Epidermal melanocyte (primary cell): Measurements from ENCODE around the gene TAF11.
"Not testable (repeated sequence)": the region's sequence is repeated elsewhere in the genome, so short reads cannot be mapped to it uniquely, and the experiment has no call there.

ENCODE experiments used
- DNase-seq: peaks from one replicate; pipeline ENCODE4 v3.0.0; 2011; ENCODE audit warnings: low spot score; ENCODE audit not compliant: insufficient read length

TAF11 gene

DNA sequence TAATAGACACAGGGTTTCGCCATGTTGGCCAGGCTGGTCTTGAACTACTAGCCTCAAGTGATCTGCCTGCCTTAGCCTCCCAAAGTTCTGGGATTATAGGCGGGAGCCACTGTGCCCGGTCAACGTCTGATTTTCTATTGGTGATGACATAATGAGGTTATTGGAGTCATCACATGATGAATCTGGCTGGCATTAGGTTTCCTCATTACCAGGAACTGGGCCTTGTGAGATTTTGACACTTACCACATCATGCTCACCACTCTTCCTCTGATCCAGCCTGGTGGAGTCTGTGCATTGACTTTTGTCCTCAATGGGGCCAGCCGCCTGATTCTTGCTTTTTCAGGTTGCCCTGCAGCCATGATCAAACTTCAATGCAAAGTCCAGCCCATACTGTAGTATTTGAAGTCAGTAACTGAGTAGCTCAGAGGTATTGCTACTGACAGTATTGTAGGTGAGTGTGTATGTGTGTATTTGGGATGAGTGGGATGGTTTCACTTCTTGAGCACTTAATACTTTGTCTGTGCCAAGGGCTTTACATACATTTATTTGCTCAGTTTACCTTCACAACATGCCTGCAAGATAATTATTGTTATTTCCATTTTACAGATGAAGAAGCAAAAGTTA lies 17.3 kb upstream of the TAF11 start:
- DNase-seq, result no peak

DNA sequence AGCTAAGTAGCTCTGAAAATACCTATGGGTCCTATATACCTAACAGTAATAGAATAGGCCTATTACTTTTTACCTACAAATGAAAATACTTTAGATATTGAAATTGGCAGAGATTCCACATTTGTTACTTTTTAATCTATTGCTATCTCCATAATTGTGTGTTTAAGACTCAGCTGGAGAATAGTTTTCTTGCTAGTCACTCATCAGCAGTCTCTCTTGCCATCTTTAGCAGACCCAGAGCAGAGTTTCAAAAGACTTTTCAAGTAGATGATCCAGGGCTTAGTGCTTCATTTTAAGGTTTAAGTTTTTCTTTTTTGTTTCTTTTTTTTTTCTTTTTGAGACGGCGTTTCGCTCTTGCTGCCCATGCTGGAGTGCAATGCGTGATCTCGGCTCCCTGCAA lies 14.1 kb upstream of the TAF11 start:
- no peak for DNase-seq

DNA sequence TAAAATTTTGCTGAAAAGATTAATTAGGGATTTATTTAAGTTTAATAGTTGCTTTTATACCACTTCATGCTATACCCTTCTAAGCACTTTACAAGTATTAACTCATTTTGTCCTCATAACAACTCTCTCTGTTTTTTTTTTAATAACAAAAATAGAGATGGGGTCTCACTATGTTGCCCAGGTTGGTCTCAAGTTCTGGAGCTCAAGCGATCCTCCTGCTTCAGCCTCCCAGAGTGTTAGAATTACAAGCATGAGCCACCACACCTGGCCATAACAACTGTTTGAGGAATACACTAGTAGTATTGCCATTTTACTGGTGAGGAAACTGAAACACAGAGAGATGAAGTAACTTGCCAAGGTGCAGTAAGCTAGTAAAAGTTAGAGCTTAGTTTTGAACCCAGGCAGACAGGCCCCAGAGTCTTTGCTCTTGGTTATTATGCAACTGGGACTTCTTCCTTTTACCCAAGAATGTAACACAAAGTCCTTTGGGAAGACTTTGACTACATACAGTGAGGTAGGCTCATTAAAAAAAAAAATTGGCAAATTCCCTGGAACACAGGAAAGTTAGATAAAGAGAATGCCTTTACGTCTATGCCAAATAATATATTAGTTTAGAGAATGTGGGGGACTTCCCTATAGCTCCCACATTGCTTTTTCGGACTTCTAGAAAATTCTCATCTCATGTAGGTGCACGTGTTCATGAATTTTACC lies 12.6 kb upstream of the TAF11 start:
- no peak for DNase-seq

DNA sequence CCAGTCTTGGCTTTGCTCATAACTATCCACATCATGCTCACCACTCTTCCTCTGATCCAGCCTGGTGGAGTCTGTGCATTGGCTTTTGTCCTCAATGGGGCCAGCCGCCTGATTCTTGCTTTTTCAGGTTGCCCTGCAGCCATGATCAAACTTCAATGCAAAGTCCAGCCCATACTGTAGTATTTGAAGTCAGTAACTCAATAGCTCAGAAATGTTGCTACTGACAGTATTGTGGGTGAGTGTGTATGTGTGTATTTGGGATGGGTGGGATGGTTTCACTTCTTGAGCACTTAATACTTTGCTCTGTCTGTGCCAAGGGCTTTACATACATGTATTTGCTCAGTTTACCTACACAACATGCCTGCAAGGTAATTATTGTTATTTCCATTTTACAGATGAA lies 11.9 kb upstream of the TAF11 start:
- not testable (repeated sequence) for DNase-seq

- no peak for DNase-seq
Observed at GRCh38 chr6:34897716-34898115, 9.9 kb upstream of the TAF11 start.

DNA sequence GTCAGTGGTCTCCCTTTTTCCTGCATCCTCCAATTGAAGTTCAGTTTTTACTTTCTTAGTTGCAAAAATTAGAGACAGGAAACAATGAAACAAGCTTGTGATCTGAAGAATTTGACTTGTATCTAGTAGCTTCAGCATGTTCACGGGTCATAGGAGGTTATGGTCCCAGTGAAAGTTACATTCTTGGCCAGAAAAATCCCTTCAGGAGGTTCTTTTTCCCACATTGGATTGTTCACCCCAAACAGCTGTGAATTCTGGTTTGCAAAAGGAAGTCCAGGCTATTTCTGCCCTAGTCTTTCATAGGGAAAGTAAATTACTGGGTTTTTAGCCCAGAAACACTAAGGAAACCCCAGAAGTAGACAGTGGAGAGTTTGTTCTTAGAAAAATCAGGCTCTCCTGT lies 9.3 kb upstream of the TAF11 start:
- DNase-seq, result no peak

DNA sequence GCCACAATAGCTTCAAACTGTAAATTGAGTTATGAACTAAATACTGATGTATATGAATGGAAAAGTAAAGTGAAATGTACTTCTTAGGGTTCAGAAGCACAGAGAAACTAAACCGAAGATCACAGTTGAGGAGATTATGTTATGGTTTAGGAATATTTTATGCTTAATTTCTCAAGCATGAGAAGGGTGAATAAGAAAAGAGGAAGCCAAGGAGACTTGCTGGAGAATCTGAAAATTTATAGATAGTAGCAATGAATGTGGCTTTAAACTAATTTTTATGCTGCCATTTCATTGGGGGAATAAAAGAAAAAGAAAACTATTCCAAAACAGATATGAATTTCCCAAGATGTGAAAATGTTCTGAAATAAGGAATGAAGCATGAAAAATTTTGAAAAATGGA lies 6.9 kb upstream of the TAF11 start:
- no peak for DNase-seq

GRCh38 chr6:34891296-34891695 lies 3.5 kb upstream of the TAF11 start:
- DNase-seq, result no peak

DNA sequence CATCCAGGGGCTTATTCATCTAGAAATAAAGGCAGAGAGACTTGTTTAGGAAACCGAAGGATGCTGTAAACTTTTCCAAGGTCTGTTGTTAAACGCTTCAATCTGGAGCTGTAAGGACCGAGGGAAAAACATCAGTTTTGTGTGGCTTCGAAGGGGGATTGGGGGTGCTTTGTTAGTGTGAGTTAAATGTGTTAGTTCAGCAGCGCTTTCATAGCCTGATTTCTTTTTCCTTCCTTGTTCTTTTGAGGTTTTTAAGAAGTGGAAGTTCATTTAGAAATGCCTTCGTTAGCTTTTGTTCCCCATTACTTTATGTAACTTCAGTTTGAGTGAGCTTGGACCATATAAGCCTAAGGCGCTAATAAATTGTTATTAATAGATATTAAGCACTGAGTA lies 2.7 kb upstream of the TAF11 start:
- DNase-seq, result no peak

DNA sequence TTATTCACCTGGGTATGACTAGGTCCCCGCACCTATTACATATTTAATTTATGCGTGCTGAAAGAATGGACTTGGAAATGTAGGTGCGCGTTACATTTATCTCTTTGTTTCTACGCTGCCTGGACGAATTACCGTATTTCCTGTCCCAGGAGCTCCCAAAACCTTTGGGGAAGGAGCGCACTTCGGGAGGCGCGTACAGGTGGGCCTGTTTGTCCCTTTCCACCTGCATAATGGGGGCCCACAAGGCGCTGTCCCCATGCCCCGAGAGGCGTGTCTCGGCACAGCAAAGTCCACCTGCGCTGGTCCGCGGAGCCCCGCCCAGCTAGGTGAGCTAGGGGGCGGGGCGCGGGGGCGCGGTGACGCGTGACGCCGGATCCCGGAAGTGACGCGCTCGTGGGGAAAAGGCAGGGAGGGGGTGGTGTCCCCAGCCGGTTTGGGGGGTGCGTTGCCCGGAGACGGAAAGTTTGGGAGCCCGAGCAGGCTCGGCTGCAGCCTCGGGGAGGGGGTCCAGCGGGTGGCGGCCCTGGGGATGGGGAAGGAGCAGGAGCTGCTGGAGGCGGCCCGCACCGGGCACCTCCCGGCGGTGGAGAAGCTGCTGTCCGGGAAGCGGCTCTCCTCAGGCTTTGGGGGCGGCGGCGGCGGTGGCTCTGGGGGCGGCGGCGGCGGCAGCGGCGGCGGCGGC lies 1.2 kb upstream of the TAF11 start, which contains the start of gene ANKS1A:
Gene ANKS1A, plus strand, starts transcription at position 382 of the 682 bp plus-strand sequence. Its CDS starts 148 bp downstream, at position 530.
- DNase-seq, result no peak

DNA sequence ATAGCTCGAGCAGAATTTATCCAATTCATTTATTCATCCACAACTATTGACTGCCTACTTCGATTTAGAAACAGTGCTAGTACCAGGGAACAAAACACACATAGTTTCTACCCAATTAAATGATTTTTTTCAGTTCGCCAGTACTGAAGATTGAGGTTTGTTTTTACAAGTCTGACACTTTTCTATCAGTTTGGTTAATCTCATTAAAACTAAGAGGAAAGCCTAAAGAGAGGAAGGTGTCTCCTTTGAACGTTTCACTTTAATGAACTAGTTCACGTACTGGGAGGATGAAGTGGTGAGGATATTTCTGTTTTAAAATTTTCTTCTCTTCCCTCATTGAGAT lies 643 bp upstream of the TAF11 start:
- no peak for DNase-seq

GRCh38 chr6:34885837-34886236 lies 2.0 kb downstream of the TAF11 start:
- not testable (repeated sequence) for DNase-seq

GRCh38 chr6:34884996-34885395 lies 2.8 kb downstream of the TAF11 start:
- no peak for DNase-seq

GRCh38 chr6:34884073-34884472 lies 3.8 kb downstream of the TAF11 start:
- not testable (repeated sequence) for DNase-seq

DNA sequence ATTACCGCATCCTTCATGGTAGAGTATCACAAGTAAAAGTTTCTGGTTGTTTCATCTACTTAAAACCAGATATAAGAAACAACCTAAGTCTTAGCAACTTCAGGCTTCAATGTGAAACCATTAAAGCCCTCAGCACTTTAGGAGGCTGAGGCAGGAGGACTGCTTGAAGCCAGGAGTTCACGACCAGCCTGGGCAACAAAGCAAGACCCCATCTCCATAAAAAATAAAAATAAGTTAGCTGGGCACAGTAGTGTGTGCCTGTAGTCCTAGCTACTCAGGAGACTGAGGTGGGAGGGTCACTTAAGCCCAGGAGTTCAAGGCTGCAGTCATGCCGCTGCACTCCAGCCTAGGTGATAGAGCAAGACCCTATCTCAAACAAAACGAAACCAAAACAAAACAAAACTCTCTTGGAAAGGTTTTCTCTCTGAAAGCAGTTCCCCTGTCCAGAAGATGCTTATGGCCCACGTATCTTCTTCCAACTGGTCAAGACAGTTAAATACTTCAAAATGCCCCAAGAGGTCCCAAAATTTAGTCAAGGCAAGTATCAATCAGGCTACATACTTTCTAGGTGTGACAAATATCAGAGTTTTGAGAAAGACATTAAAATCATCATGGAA lies 9.9 kb downstream of the TAF11 start:
- DNase-seq, result no peak

DNA sequence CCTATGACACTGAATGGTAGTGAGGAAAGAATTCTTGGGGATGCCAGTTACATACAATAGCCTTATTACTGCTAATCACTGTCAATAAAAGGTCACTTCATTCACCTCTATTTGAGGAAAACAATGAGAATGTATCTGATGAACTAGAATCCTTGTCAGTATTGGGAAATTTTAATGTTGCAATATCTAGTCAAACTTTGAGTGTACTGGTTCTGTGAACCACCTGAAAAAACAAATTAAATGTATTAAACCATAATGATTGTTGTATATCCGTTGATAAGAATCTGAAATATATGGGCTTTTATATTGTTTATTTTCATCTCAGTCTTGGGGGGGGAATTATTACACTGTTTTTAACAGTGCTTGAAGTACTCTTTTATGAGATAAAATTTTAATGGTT lies 10.6 kb downstream of the TAF11 start:
- no peak for DNase-seq

DNA sequence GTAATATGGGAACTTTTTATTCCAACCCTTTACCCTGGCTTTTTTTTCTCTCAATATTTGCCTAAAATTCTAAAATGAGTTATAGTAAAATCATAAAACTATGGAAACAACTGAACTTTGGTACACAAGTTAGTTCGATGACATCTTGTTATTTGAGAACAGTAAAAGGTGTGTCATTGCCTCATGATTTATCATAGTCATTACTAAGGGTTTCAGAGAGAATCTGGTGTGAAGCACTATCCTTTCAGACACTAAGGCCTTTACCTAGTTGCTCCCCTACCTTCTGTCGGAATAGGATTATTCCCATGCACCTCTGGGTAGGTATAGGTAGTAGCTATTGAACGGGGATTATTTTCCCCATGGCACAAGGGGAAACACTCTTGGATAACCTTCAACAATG lies 11.4 kb downstream of the TAF11 start:
- no peak for DNase-seq

DNA sequence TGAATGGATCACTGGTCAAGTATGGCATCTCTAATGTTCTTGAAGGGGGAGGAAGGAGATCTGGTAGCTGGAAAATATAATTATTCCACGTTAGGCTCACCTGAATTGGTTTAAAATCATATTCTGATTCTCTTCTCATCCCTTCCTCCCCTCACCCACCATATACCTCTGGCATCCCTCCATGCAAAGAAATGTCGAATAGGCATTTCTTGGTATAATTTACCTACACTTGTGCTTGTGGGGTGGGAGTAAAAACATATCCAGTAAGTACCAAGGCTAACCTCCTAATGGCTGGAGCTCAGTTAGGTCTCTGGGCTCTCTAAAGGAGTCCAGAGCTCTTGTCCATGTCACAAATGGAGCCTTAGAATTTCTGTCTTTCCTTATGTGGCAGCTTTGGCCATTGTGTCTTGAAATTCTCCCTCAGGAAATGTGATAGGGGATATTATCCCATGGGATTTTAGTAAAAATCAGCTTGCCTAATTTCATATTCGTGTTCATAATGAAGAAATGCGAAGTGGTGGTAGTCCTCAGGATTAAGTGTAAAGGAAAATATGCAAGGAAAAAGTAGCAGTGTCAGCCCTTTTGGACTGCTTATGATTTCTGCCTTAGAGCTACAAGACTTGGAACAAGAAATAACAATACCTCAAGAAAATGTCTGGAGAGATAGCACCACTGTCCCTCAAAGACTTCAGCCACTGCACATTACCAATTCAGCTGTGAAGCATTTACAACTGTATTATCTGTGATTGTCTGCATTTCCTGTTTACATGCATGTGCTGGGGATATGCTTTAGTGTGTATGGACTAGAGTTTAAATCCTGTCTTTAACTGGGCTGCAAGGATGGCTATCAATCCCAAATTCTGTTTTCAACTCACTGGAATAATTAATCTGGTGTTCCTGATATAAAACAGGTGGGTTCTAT lies 12.3 kb downstream of the TAF11 start:
- no peak for DNase-seq

GRCh38 chr6:34872332-34872731 lies 15.5 kb downstream of the TAF11 start:
- DNase-seq, result no peak

GRCh38 chr6:34871853-34872252 lies 16.0 kb downstream of the TAF11 start:
- no peak for DNase-seq

DNA sequence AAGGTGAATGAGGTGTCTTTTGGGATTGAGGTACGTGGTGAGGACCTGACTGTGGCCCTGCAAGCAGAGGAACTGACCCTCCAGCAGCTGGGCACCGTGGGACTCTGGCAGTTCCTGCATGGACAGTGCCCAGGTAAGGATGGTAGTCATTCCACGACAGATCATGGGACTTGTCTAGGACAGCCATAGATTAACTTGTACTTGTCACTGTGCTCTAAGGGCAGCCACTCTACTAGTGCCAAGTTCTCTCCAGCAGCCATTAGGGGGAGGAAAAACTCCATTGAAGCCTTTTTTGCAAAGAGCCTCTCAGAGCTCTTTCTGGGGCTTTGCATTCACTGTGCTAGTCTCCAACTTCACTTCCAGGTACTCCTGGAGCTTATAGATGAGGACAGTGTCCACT lies 20.4 kb downstream of the TAF11 start:
- no peak for DNase-seq
